Suprapubic skin (tissue), 4 donors: ENCODE results near the gene ARHGAP4.

Experiments
- CTCF ChIP-seq, 2 donors: fragments of 200-600 bp in 1 of 2; fragments of 450-650 bp in 1 of 2; sonication (generic) in 1 of 2; IDR thresholded peaks; one replicate each; pipeline ENCODE4 v1.5.1; 2016 to 2019; ENCODE audit warnings: antibody characterized with exemption in 2 of 2, mild to moderate bottlenecking in 1 of 2, moderate library complexity in 1 of 2
- EP300 ChIP-seq: sonication (generic); formaldehyde crosslinking; IDR thresholded peaks from one replicate; pipeline ENCODE4 v1.6.1; 2017; ENCODE audit warnings: antibody characterized with exemption
- POLR2A ChIP-seq, 2 donors: fragments of 450-650 bp; IDR thresholded peaks; one replicate each; pipeline ENCODE4 v1.6.1; 2017; ENCODE audit warnings: antibody characterized with exemption in 2 of 2, mild to moderate bottlenecking in 2 of 2, moderate library complexity in 2 of 2
- POLR2AphosphoS5 ChIP-seq, 3 donors: sonication (generic); formaldehyde crosslinking; IDR thresholded peaks; one replicate each; pipeline ENCODE4 v1.6.1; 2017; ENCODE audit warnings: antibody characterized with exemption in 3 of 3

- TF ChIP-seq CTCF (IDR thresholded peaks at IDR 0.05) (peak; percentile 26 to 70), POLR2AphosphoS5 (IDR thresholded peaks at IDR 0.05) (no peak), EP300 (no peak), POLR2A (IDR thresholded peaks at IDR 0.05) (no peak)
Measured at GRCh38 chrX:153947009-153947769, 21.1 kb upstream of the ARHGAP4 start.
